Gastroesophageal sphincter (tissue), 3 donors: ENCODE results near the gene FGF10.

Experiments used
- CTCF ChIP-seq, 4 experiments: fragments of 200-600 bp in 2 of 4; fragments of 450-650 bp in 2 of 4; sonication (generic) in 1 of 4; IDR thresholded peaks; one replicate each; pipeline ENCODE4 v1.5.1; 2017 to 2019; ENCODE audit warnings: antibody characterized with exemption in 4 of 4, mild to moderate bottlenecking in 2 of 4, moderate library complexity in 2 of 4
- POLR2AphosphoS5 ChIP-seq: sonication (generic); formaldehyde crosslinking; IDR thresholded peaks from one replicate; pipeline ENCODE4 v1.6.1; 2017; ENCODE audit warnings: antibody characterized with exemption

- TF ChIP-seq CTCF (IDR thresholded peaks at IDR 0.05) (no peak), POLR2AphosphoS5 (no peak)
These were observed 12.4 kb upstream of the FGF10 start for GRCh38 chr5:44401611-44402010.
